Upper lobe of right lung (tissue), 1 donor: ENCODE data around the gene RAD23B. TPM values are rescaled to one million over a fixed set of nuclear protein-coding genes. Genes with fewer than 3 reads are reported as not detected.

Experiments
- ATAC-seq: fragments of 200-7000 bp; cut with Tn5 transposase; one replicate; pipeline ENCODE4 v1.9.1; 2020; ENCODE audit warnings: mild to moderate bottlenecking, moderate library complexity
- DNase-seq: peaks from one replicate; pipeline ENCODE4 v3.0.0-alpha.2; 2020
- H3K27ac ChIP-seq: fragments of 200-600 bp; one replicate; pipeline ENCODE4 v1.8.0; 2022
- H3K27me3 ChIP-seq: fragments of 200-600 bp; one replicate; pipeline ENCODE4 v1.8.0; 2022; ENCODE audit warnings: mild to moderate bottlenecking
- H3K36me3 ChIP-seq: fragments of 200-600 bp; one replicate; pipeline ENCODE4 v1.8.0; 2022
- H3K4me1 ChIP-seq: fragments of 200-600 bp; one replicate; pipeline ENCODE4 v1.8.0; 2022
- H3K4me3 ChIP-seq: fragments of 200-600 bp; one replicate; pipeline ENCODE4 v1.8.0; 2022; ENCODE audit warnings: mild to moderate bottlenecking
- H3K9me3 ChIP-seq: fragments of 200-600 bp; one replicate; pipeline ENCODE4 v1.8.0; 2022
- CTCF ChIP-seq: fragments of 200-600 bp; IDR thresholded peaks from one replicate; pipeline ENCODE4 v1.8.0; 2022; ENCODE audit warnings: antibody characterized with exemption
- intact Hi-C: fragments of 100-400 bp; cut with DNase I; formaldehyde crosslinking; loops from one replicate; pipeline ENCODE4 v1.11.0; 2022
- long read RNA-seq: library from polyadenylated mRNA; unstranded; transcript quantifications from one replicate; pipeline ENCODE4 v2.0.0, GENCODE V29; 2021
- total RNA-seq: library from RNA; stranded (reverse); fragmentation: NEBNext Ultra II Directional; extraction: Animal tissue kit (Norgen Biotek cat#: 25700); gene quantifications from one replicate; pipeline ENCODE4 v1.2.1, GENCODE V29; 2021
- donor health status: DM: no; HTN: yes; CAD: no; lungs with severe emphysema.

The RAD23B gene
- 98.0 TPM for total RNA-seq
- long read RNA-seq, full-length matches to known transcripts, result 1 of 9 reads
- long read RNA-seq, partial matches to known transcripts, result 1 of 9 reads
- long read RNA-seq, other reads (novel, unspliced or antisense), result 7 of 9 reads

- peak; percentile 96 for ATAC-seq
- no peaks in the 10 kb centered on the region for H3K27me3 ChIP-seq
- intact Hi-C loops, result no loop called here
- H3K4me1 ChIP-seq, result peaks cover 29% of the 10 kb centered on the region
- peak; percentile 100 for DNase-seq
- H3K36me3 ChIP-seq, result no peaks in the 10 kb centered on the region
- H3K27ac ChIP-seq, result peak within 1 kb of the TSS; percentile 98
- H3K4me3 ChIP-seq, result peak within 1 kb of the TSS; percentile 84
- no peaks in the 10 kb centered on the region for H3K9me3 ChIP-seq
- TF ChIP-seq CTCF, result no peak
These were observed at the start of gene RAD23B for GRCh38 chr9:107282759-107283622. TSS of gene RAD23B (plus strand) at chr9:107283279. CDS start at chr9:107283630, 351 bp downstream.

- no peaks in the 10 kb centered on the region for H3K4me1 ChIP-seq
- no peaks in the 10 kb centered on the region for H3K9me3 ChIP-seq
- H3K36me3 ChIP-seq, result no peaks in the 10 kb centered on the region
- ATAC-seq, result no peak
- H3K4me3 ChIP-seq, result no peak overlapping the region
- no peak for DNase-seq
- intact Hi-C loops, result no loop called here
- no peaks in the 10 kb centered on the region for H3K27me3 ChIP-seq
- no peak for TF ChIP-seq CTCF
- H3K27ac ChIP-seq, result no peak overlapping the region
These were observed 47.2 kb upstream of the RAD23B start for GRCh38 chr9:107235765-107236442.

- DNase-seq (no peak), ATAC-seq (peak; percentile 31)
- Histone ChIP-seq H3K27ac (no peak overlapping the region), H3K36me3 (no peaks in the 10 kb centered on the region), H3K4me1 (no peaks in the 10 kb centered on the region), H3K4me3 (no peak overlapping the region), H3K9me3 (no peaks in the 10 kb centered on the region), H3K27me3 (no peaks in the 10 kb centered on the region)
- no peak for TF ChIP-seq CTCF
- intact Hi-C loops, result no loop called here
These were observed 45.2 kb upstream of the RAD23B start for GRCh38 chr9:107237873-107238272.

GRCh38 chr9:107239474-107239873 lies 43.6 kb upstream of the RAD23B start:
- Histone ChIP-seq H3K4me3 (no peak overlapping the region), H3K4me1 (no peaks in the 10 kb centered on the region), H3K27me3 (no peaks in the 10 kb centered on the region), H3K36me3 (no peaks in the 10 kb centered on the region), H3K27ac (no peak overlapping the region), H3K9me3 (no peaks in the 10 kb centered on the region)
- intact Hi-C loops, result no loop called here
- peak; percentile 50 for TF ChIP-seq CTCF
- DNase-seq (no peak), ATAC-seq (peak; percentile 72)

GRCh38 chr9:107240260-107240659 lies 42.8 kb upstream of the RAD23B start:
- Histone ChIP-seq H3K36me3 (no peaks in the 10 kb centered on the region), H3K9me3 (no peaks in the 10 kb centered on the region), H3K27me3 (no peaks in the 10 kb centered on the region), H3K27ac (no peak overlapping the region), H3K4me1 (no peaks in the 10 kb centered on the region), H3K4me3 (no peak overlapping the region)
- TF ChIP-seq CTCF, result no peak
- DNase-seq (no peak), ATAC-seq (no peak)
- intact Hi-C loops, result no loop called here
